Testis (tissue), 5 donors: ENCODE data around the gene MIF. TPM values are rescaled to one million over a fixed set of nuclear protein-coding genes. Genes with fewer than 3 reads are reported as not detected.

ENCODE experiments used
- DNase-seq: peaks from one replicate; pipeline ENCODE4 v3.0.0-alpha.2; 2019
- H3K27ac ChIP-seq, 2 donors: fragments of 200-600 bp; sonication (generic); one replicate each; pipeline ENCODE4 v1.5.1; 2019
- H3K27me3 ChIP-seq: fragments of 200-600 bp; sonication (generic); one replicate; pipeline ENCODE4 v1.5.1; 2019
- H3K36me3 ChIP-seq: fragments of 200-600 bp; sonication (generic); one replicate; pipeline ENCODE4 v1.5.1; 2017; ENCODE audit warnings: low read depth; ENCODE audit errors: missing control alignments
- H3K4me1 ChIP-seq: fragments of 200-600 bp; sonication (generic); one replicate; pipeline ENCODE4 v1.5.1; 2019
- H3K4me3 ChIP-seq, 2 donors: fragments of 200-600 bp; sonication (generic); one replicate each; pipeline ENCODE4 v1.5.1; 2017 to 2019
- H3K9me3 ChIP-seq: fragments of 200-600 bp; sonication (generic); one replicate; pipeline ENCODE4 v1.5.1; 2017
- CTCF ChIP-seq, 3 experiments: fragments of 450-650 bp in 2 of 3; fragments of 200-600 bp in 1 of 3; sonication (generic) in 1 of 3; IDR thresholded peaks; one replicate each; pipeline ENCODE4 v1.5.1; 2016 to 2019; ENCODE audit warnings: antibody characterized with exemption in 3 of 3, mild to moderate bottlenecking in 2 of 3, moderate library complexity in 1 of 3
- POLR2A ChIP-seq: fragments of 450-650 bp; IDR thresholded peaks from one replicate; pipeline ENCODE4 v1.6.1; 2017; ENCODE audit warnings: antibody characterized with exemption, mild to moderate bottlenecking, moderate library complexity
- WGBS, 2 donors: methylation state at CpG; one replicate each; pipeline ENCODE4 v1.1.5; 2018; 5-methylcytosine and 5-hydroxymethylcytosine counted together
- intact Hi-C: fragments of 100-400 bp; cut with DNase I; formaldehyde crosslinking; loops from one replicate; pipeline ENCODE4 v1.15.1; 2023; ENCODE audit warnings: low total_unique reads
- long read RNA-seq, 2 donors: transcript quantifications; one replicate each; lab custom pipeline, GENCODE V29; 2026
- polyA plus RNA-seq: library from polyadenylated mRNA; stranded (reverse); fragments of 350-450 nt; fragmentation: Illumina TruSeq; extraction: RNeasy Lipid Tissue Mini Kit (QIAGEN cat#74804); gene quantifications from one replicate; pipeline ENCODE4 v1.2.3, GENCODE V29; 2014; ENCODE audit warnings: low read depth, low replicate concordance; ENCODE audit not compliant: insufficient read depth
- total RNA-seq, 2 donors: library from RNA; depleted of rRNA; stranded (reverse); fragments of >200 nt; gene quantifications; one replicate each; pipeline ENCODE4 v1.2.3, GENCODE V29; 2016

Gene MIF
- 100 to 1,000 TPM; 239 to 472 TPM for total RNA-seq
- polyA plus RNA-seq, result 177 TPM
- long read RNA-seq, donor 1, transcript MIF-203 (2 exons, 435 nt), result minor isoform, 34 of 720 reads
- long read RNA-seq, donor 1, transcript MIF-202 (2 exons, 589 nt), result minor isoform, 15 of 720 reads
- long read RNA-seq, donor 1, transcript MIF-201 (3 exons, 939 nt), result major isoform, 671 of 720 reads
- long read RNA-seq, donor 1, partial matches to known transcripts, result 0 of 720 reads
- long read RNA-seq, donor 1, other reads (novel, unspliced or antisense), result 0 of 720 reads
- long read RNA-seq, donor 2, transcript MIF-201 (3 exons, 939 nt), result major isoform, 688 of 812 reads
- long read RNA-seq, donor 2, transcript MIF-203 (2 exons, 435 nt), result minor isoform, 70 of 812 reads
- long read RNA-seq, donor 2, transcript MIF-202 (2 exons, 589 nt), result minor isoform, 30 of 812 reads
- long read RNA-seq, donor 2, partial matches to known transcripts, result 0 of 812 reads
- long read RNA-seq, donor 2, other reads (novel, unspliced or antisense), result 24 of 812 reads

GRCh38 chr22:23893945-23894709, at the start of gene MIF:
MIF (plus strand) TSS chr22:23894383; CDS start chr22:23894475, 92 bp downstream.
- intact Hi-C loops, result no loop called here
- peak; percentile 95 for DNase-seq
- TF ChIP-seq POLR2A (peak; percentile 46), CTCF (IDR thresholded peaks at IDR 0.05) (peak; percentile 59 to 79 (median 75))

DNA sequence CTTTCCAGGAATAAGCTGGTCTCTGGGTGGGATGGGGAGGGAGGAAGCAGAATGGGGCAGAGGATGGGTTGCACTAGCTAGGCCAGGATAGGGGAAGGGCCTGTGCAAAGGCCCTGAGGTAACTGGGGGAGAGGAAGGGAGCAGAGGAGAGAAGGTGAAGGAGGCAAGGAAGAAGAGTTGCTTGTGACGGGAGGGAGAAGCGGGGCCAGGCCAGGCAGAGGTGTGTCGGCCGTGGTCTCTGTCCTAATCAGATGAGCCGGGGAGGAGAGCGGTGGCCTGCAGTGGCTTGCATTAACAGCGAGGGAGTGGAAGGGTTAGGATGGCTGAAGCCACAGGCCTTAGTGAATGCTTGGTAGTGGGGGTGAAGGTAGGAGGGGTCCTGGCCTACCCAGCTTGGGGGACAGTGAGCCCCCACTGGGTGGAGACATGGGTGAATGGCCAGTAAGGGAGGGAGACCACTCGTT, 49.4 kb upstream of the MIF start:
- no peaks in the 10 kb centered on the region for H3K36me3 ChIP-seq
- H3K27ac ChIP-seq, result no peak overlapping the region
- DNase-seq, result no peak
- 74 to 79% methylated on average over 8 of the region's 8 CpGs for WGBS, 2 donors
- intact Hi-C loops, result loop anchor here (5.0 kb wide), 1 partner anchor 77 kb away; the partner anchor contains the start of gene CHCHD10
- H3K27me3 ChIP-seq, result no peaks in the 10 kb centered on the region
- H3K9me3 ChIP-seq, result no peaks in the 10 kb centered on the region
- peaks cover 24% of the 10 kb centered on the region for H3K4me1 ChIP-seq
- H3K4me3 ChIP-seq, result no peak overlapping the region
- TF ChIP-seq CTCF (IDR thresholded peaks at IDR 0.05) (no peak), POLR2A (no peak)

More at GRCh38 chr22:23893945-23894709, at the start of gene MIF:
- peak within 1 kb of the TSS; percentile 78 to 98 for H3K4me3 ChIP-seq
- H3K4me1 ChIP-seq, result peaks cover 19% of the 10 kb centered on the region
- no peaks in the 10 kb centered on the region for H3K27me3 ChIP-seq
- H3K36me3 ChIP-seq, result no peaks in the 10 kb centered on the region
- H3K27ac ChIP-seq, result peak within 1 kb of the TSS; percentile 97 to 98
- no peaks in the 10 kb centered on the region for H3K9me3 ChIP-seq
- WGBS, 2 donors, result 0 to 2% methylated on average over 7 to 67 of the region's 72 CpGs

DNA sequence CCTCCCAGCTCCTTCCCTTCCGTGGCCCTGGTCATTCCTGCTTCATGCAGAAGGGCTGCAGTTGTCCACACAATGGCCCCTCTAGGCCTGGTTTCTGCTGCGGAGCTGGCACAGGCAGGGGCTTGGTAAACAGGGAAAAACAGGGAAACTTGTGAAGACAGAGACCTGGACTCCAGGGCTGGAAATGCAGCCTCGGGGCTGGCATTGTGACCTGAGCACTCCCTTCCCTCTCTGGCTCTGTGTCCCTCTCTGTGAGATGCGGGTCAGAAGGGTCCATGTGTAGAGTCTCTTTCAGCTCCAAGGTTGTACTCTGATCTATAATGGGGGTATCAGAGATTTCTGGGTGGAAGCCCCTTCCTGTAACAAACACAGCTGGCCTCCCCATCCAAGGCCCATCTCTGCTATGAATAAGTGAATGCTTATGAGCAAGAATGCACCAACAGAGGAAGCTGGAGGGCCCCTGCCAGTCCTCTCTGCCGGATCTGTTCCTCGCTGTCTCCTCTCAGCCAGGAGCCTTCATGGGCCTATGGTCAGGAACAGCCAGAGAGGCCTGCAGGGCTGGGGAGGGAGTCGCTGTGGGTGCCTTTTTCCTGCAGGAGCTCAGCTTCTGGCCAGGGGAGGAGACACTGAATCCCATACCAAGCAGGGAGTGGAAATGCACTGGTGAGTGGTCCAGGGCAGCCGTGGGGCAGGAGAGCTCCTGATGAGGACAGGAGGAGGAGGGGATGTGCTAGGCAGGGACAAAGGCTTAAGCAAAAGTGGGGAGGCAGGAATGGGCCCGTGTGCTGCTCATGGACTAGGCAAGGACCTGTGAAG, 48.7 kb upstream of the MIF start:
- peaks cover 28% of the 10 kb centered on the region for H3K4me1 ChIP-seq

More for the DNA sequence above, 48.7 kb upstream of the MIF start:
- TF ChIP-seq CTCF (IDR thresholded peaks at IDR 0.05) (no peak), POLR2A (no peak)
- H3K36me3 ChIP-seq, result no peaks in the 10 kb centered on the region
- no peaks in the 10 kb centered on the region for H3K9me3 ChIP-seq
- no peak for DNase-seq
- intact Hi-C loops, result loop anchor here (5.0 kb wide), 1 partner anchor 78 kb away; the partner anchor contains the start of gene CHCHD10
- no peaks in the 10 kb centered on the region for H3K27me3 ChIP-seq
- WGBS, 2 donors, result 59 to 63% methylated on average over 8 to 9 of the region's 9 CpGs
- no peak overlapping the region for H3K27ac ChIP-seq
- no peak overlapping the region for H3K4me3 ChIP-seq
